GM12873 (cell line): ENCODE measurements around the gene MFN2.

Experiments used
- CTCF ChIP-seq: IDR thresholded peaks from 2 replicates; pipeline ENCODE4 v1.5.1; 2012; ENCODE audit warnings: low read depth, mild to moderate bottlenecking, moderate library complexity, low read length, control low read depth; ENCODE audit not compliant: insufficient read depth; ENCODE audit errors: missing control alignments

MFN2 gene

GRCh38 chr1:11964656-11965055, 15.6 kb upstream of the MFN2 start:
- no peak for TF ChIP-seq CTCF

- TF ChIP-seq CTCF = peak; percentile 68
Measured at GRCh38 chr1:11967028-11967547, 13.2 kb upstream of the MFN2 start.

- TF ChIP-seq CTCF = no peak
Measured at GRCh38 chr1:11970441-11971185, 9.6 kb upstream of the MFN2 start.

- no peak for TF ChIP-seq CTCF
Measured at GRCh38 chr1:11977625-11978024, 2.6 kb upstream of the MFN2 start.

- no peak for TF ChIP-seq CTCF
Measured at GRCh38 chr1:11978301-11978700, 1.9 kb upstream of the MFN2 start.

- no peak for TF ChIP-seq CTCF
Measured at GRCh38 chr1:11979028-11979850, 1.0 kb upstream of the MFN2 start.

- TF ChIP-seq CTCF = no peak
Measured at GRCh38 chr1:11980676-11980972, 380 bp downstream of the MFN2 start.
